Measurements from ENCODE around the gene SHANK2.

The SHANK2 gene

DNA sequence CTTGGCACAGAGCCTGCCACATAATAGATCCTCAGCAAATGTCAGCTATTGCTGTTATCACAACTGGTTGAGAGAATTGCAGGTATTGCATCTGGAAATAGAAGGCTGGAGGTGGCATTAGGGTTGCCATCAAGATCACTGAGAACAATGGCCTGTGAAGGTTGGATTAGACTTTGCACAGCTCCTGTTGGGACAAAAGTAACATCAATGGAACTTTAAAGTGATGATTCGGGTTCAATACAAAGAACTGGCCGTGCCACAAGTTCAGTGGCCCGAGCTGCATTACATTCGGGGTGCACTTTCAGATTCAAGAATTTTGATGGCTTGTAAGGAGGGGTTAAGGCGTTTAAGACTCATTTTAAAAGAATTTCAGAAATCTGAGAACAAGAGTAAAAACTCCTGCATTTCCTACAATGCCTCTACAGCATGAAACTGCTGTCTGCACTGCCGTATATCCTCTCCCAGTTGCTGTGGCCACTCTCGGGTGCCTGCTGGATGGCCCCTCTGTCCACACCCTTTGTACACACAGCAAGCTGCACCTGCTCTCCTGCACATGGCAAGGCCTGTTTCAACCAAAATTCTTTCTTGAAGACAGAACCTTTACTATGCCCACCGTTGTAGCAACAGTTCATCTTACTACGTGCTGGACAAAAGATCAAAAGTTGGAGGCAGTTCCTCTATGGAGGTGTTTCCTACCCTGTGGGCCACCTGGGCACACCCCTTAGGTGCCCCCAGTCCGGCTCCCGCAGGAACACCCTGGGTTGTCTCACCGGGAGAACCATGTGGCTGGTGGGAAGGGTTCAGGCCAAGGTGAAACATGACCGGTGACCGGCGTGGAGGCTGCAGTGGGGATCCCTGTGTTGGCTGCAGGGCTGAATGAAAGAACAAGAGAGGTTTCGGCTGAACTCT lies 17.5 kb upstream of the SHANK2 start:
- DNase-seq (ENCODE audit: low read depth in 2 of 2): no peak

DNA sequence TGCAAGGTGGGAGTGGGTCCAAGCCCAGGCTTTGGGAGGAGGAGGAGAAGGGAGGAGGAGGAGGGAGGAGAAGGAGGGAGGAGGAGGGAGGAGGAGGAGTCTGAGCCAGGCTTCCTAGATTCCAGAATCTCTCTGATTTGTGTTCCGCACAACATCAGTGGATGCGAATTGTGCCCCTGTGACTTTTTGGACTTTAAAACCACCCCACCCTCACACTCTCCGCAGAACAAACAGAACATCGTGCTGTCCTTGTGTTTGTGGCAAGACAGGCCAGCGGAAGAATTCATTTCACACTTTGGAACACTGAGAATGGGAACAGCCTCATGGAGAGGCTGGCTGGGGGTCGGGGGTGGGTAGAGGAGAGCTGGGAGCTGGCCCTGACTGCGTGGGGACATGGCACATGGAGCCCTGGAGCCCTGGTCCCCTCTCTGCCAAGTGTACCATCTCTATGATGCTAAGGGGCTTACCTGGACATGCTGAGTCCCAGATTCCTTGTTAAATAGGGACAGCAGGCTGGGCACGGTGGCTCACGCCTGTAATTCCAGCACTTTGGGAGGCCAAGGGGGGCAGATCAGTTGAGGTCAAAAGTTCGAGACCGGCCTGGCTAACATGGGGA lies 16.4 kb upstream of the SHANK2 start:
- DNase-seq (ENCODE audit: low read depth in 2 of 2): no peak

GRCh38 chr11:71267807-71268421 lies 15.5 kb upstream of the SHANK2 start:
- no peak for DNase-seq (ENCODE audit: low read depth in 2 of 2)

- DNase-seq (ENCODE audit: low read depth in 2 of 2): no peak
Observed at GRCh38 chr11:71266114-71266833, 13.9 kb upstream of the SHANK2 start.

DNA sequence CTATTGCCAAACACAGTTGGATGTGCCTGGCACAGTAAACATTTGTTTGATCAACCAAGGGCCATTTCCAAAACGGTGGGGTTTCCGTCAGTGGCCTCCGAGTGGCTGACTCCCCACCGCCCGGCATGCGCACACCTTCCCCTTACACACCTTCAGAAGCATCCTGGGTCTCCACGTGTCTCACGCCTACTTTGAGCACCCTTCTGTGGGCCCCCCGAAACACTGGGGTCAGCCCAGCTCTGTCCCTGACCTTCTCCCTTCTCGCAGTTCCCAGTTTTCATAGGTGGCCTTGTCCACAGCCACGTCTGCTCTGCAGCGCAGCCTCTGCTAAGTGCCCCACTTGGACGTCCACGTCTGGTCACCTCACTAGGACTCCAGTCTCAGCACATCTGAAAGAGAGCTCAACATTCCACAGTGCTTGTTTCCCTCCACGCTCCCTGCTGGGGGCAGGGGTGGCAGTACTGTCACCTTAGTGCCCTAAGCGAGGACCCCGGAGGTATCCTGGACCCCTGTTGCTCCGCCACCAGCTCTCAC lies 13.2 kb upstream of the SHANK2 start:
- DNase-seq (ENCODE audit: low read depth in 2 of 2): no peak

GRCh38 chr11:71263386-71263785 lies 11.0 kb upstream of the SHANK2 start:
- DNase-seq (ENCODE audit: low read depth in 2 of 2): no peak

- DNase-seq (ENCODE audit: low read depth in 2 of 2): no peak
Observed at GRCh38 chr11:71255800-71256479, 3.6 kb upstream of the SHANK2 start.

DNA sequence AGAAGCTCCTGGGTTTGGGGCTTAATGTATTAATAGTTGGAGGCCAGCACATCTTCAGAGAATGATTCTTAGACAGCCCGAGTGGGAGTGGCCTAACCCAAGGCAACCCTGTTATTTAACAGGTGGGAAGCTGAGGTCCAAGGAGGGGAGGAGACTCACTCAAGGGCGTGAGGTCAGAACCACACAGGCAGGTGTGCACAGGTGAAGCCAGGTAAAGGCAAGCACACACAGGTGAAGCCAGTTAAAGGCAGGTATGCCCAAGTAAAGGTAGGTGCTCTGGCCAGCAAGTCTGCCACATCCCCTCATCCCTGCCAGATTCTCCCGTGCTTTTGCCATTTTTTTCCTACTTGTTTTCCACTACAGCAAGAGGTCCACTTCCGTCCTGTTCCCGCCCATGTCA lies 2.9 kb upstream of the SHANK2 start:
- DNase-seq (ENCODE audit: low read depth in 2 of 2): no peak

- no peak for DNase-seq (ENCODE audit: low read depth in 2 of 2)
Observed at GRCh38 chr11:71253794-71254193, 1.4 kb upstream of the SHANK2 start.

GRCh38 chr11:71252770-71253730 lies 673 bp upstream of the SHANK2 start:
- DNase-seq (ENCODE audit: low read depth in 2 of 2): no peak

DNA sequence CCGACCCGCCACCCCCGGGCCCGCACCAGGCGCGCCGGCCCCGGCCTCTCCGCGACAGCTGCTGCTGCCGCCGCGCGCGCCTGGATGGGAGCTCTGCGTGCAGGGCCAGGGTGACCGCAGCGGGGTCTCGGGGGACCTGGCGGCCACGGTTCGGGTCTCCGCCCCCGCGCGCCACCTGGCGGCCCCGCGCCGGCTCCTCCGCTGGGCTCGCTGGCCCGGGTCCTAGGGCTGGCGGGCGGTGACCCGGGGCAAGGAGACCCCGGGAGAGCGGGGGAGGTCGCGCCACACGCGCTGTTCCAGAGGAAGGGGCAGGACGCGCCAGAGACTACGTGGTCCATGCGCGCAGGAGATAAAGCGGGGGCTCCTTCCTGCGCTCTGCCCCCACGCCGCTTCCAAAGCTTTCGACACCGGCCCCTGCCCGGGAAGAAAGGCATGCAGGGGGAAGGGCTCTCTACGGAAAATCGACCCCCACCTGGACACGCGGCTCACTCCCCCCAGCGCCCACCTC lies 562 bp downstream of the SHANK2 start:
- no peak for DNase-seq (ENCODE audit: low read depth in 2 of 2)

- no peak for DNase-seq (ENCODE audit: low read depth in 2 of 2)
Observed at GRCh38 chr11:71251151-71251721, 1.1 kb downstream of the SHANK2 start.

DNA sequence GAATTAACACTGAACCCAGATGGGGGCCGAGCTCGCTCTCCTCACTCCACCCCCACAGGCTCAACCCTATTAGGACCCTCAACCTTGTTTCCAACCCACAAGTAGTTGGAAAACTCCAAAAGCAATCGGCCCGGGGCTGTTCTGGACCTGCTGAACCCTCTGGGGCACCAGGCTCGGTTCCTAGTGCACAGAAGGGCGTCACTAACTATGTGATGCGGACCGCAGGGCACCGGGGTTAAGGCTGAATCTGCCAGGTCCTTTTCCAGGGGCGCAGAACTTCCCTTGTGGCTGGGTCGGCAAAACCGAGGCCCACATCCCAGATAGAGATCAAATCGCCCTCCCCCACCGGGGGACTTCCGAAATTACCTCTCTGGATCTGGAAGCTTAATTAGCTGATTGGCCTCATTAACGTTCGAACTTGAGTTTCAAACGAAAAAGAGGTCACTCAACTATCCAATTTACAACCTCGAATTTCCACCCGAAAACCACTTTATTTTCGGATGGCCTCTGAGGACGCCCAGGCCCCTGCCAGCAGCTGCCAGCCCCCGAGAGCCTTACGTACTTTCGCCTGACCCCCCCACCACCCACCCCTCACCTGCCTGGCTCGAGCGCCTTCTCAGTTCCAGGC lies 1.7 kb downstream of the SHANK2 start:
- DNase-seq (ENCODE audit: low read depth in 2 of 2): no peak

GRCh38 chr11:71249301-71249700 lies 3.1 kb downstream of the SHANK2 start:
- no peak for DNase-seq (ENCODE audit: low read depth in 2 of 2)

GRCh38 chr11:71248656-71249055 lies 3.7 kb downstream of the SHANK2 start:
- DNase-seq (ENCODE audit: low read depth in 2 of 2): no peak

GRCh38 chr11:71248251-71248570 lies 4.2 kb downstream of the SHANK2 start:
- no peak for DNase-seq (ENCODE audit: low read depth in 2 of 2)

DNA sequence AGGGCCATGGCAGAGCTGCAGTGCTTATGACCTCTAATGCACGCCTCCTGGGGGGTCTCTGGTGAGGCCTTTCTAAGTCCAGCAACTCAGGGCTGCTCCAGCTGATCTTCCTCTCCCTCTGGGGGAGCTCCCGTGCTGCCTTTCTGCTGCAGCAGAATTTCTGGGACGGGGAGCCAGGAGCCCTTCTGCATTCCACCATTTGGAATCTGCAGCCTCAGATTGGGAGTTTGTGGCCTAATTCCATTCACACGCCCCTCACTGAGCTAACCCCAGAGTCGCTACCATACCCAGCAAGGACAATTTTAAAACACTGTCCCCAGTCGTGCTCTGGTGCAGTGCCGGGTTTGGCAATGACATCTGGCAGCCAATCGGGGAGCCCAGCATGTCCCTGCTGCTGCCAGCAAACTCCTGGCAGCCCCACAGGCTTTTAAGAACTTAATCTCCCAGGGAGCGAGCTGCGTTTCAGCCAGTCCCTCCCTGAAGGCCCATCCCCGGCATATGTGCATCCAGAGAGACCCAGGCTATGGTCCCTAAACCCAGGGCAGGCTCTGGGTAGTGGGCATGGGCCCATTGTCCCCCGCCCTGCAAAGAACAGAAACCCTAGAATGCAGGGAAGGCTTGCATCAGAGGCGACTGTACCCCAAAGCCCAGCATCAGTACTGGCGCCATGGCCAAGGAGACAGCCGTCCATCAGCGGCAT lies 4.7 kb downstream of the SHANK2 start:
- DNase-seq (ENCODE audit: low read depth in 2 of 2): no peak

- no peak for DNase-seq (ENCODE audit: low read depth in 2 of 2)
Observed at GRCh38 chr11:71246559-71246958, 5.8 kb downstream of the SHANK2 start.
